ENCODE data around the gene SDF4.

The SDF4 gene

GRCh38 chr1:1185101-1185765, 46.6 kb downstream of the SDF4 start:
- no peaks in the 10 kb centered on the region for H3K27me3 ChIP-seq (ENCODE audit: control insufficient read depth, insufficient read depth, low read length, poor library complexity, severe bottlenecking)
- 88 to 89% methylated on average over 31 of the region's 31 CpGs for WGBS, 2 experiments
- H3K4me1 ChIP-seq (ENCODE audit: control insufficient read depth, insufficient read depth, low read length), result peaks cover 4% of the 10 kb centered on the region
- no peak overlapping the region for H3K27ac ChIP-seq (ENCODE audit: insufficient read depth, low read depth, low read length, poor library complexity, severe bottlenecking)
- H3K9me3 ChIP-seq (ENCODE audit: control insufficient read depth, low read length), result no peaks in the 10 kb centered on the region
- H3K4me3 ChIP-seq (ENCODE audit: insufficient read depth, low read depth, low read length), result no peak overlapping the region
- no peaks in the 10 kb centered on the region for H3K36me3 ChIP-seq (ENCODE audit: control insufficient read depth, insufficient read depth, low read length)

- Histone ChIP-seq H3K27me3 (ENCODE audit: control insufficient read depth, insufficient read depth, low read length, poor library complexity, severe bottlenecking) (no peaks in the 10 kb centered on the region), H3K9me3 (ENCODE audit: control insufficient read depth, low read length) (no peaks in the 10 kb centered on the region), H3K27ac (ENCODE audit: insufficient read depth, low read depth, low read length, poor library complexity, severe bottlenecking) (no peak overlapping the region), H3K4me3 (ENCODE audit: insufficient read depth, low read depth, low read length) (no peak overlapping the region), H3K36me3 (ENCODE audit: control insufficient read depth, insufficient read depth, low read length) (no peaks in the 10 kb centered on the region), H3K4me1 (ENCODE audit: control insufficient read depth, insufficient read depth, low read length) (peaks cover 4% of the 10 kb centered on the region)
- 94% methylated on average over 30 of the region's 33 CpGs for WGBS, 2 experiments
Measured at GRCh38 chr1:1183833-1184775, 47.7 kb downstream of the SDF4 start.

- no peaks in the 10 kb centered on the region for H3K36me3 ChIP-seq (ENCODE audit: control insufficient read depth, insufficient read depth, low read length)
- no peaks in the 10 kb centered on the region for H3K9me3 ChIP-seq (ENCODE audit: control insufficient read depth, low read length)
- H3K27ac ChIP-seq (ENCODE audit: insufficient read depth, low read depth, low read length, poor library complexity, severe bottlenecking), result no peak overlapping the region
- no peaks in the 10 kb centered on the region for H3K27me3 ChIP-seq (ENCODE audit: control insufficient read depth, insufficient read depth, low read length, poor library complexity, severe bottlenecking)
- peaks cover 4% of the 10 kb centered on the region for H3K4me1 ChIP-seq (ENCODE audit: control insufficient read depth, insufficient read depth, low read length)
- no peak overlapping the region for H3K4me3 ChIP-seq (ENCODE audit: insufficient read depth, low read depth, low read length)
- WGBS, 2 experiments, result 91% methylated on average over 21 of the region's 21 CpGs
Measured at GRCh38 chr1:1183221-1183747, 48.5 kb downstream of the SDF4 start.

GRCh38 chr1:1182491-1183220, 49.1 kb downstream of the SDF4 start:
- WGBS, 2 experiments, result 89 to 91% methylated on average over 39 of the region's 39 CpGs
- Histone ChIP-seq H3K27me3 (ENCODE audit: control insufficient read depth, insufficient read depth, low read length, poor library complexity, severe bottlenecking) (no peaks in the 10 kb centered on the region), H3K9me3 (ENCODE audit: control insufficient read depth, low read length) (no peaks in the 10 kb centered on the region), H3K4me1 (ENCODE audit: control insufficient read depth, insufficient read depth, low read length) (peaks cover 4% of the 10 kb centered on the region), H3K36me3 (ENCODE audit: control insufficient read depth, insufficient read depth, low read length) (no peaks in the 10 kb centered on the region), H3K4me3 (ENCODE audit: insufficient read depth, low read depth, low read length) (no peak overlapping the region), H3K27ac (ENCODE audit: insufficient read depth, low read depth, low read length, poor library complexity, severe bottlenecking) (no peak overlapping the region)

- H3K36me3 ChIP-seq (ENCODE audit: control insufficient read depth, insufficient read depth, low read length), result no peaks in the 10 kb centered on the region
- WGBS, 2 experiments, result 90 to 92% methylated on average over 21 of the region's 21 CpGs
- H3K27me3 ChIP-seq (ENCODE audit: control insufficient read depth, insufficient read depth, low read length, poor library complexity, severe bottlenecking), result no peaks in the 10 kb centered on the region
- no peak overlapping the region for H3K27ac ChIP-seq (ENCODE audit: insufficient read depth, low read depth, low read length, poor library complexity, severe bottlenecking)
- H3K4me1 ChIP-seq (ENCODE audit: control insufficient read depth, insufficient read depth, low read length), result peaks cover 4% of the 10 kb centered on the region
- no peak overlapping the region for H3K4me3 ChIP-seq (ENCODE audit: insufficient read depth, low read depth, low read length)
- H3K9me3 ChIP-seq (ENCODE audit: control insufficient read depth, low read length), result no peaks in the 10 kb centered on the region
Measured at GRCh38 chr1:1181938-1182410, 49.8 kb downstream of the SDF4 start.

GRCh38 chr1:1181129-1181937, 50.5 kb downstream of the SDF4 start:
- H3K4me3 ChIP-seq (ENCODE audit: insufficient read depth, low read depth, low read length), result no peak overlapping the region
- peaks cover 4% of the 10 kb centered on the region for H3K4me1 ChIP-seq (ENCODE audit: control insufficient read depth, insufficient read depth, low read length)
- no peaks in the 10 kb centered on the region for H3K9me3 ChIP-seq (ENCODE audit: control insufficient read depth, low read length)
- 91 to 94% methylated on average over 26 of the region's 26 CpGs for WGBS, 2 experiments
- H3K27ac ChIP-seq (ENCODE audit: insufficient read depth, low read depth, low read length, poor library complexity, severe bottlenecking), result no peak overlapping the region
- H3K36me3 ChIP-seq (ENCODE audit: control insufficient read depth, insufficient read depth, low read length), result no peaks in the 10 kb centered on the region
- H3K27me3 ChIP-seq (ENCODE audit: control insufficient read depth, insufficient read depth, low read length, poor library complexity, severe bottlenecking), result peaks cover 6% of the 10 kb centered on the region

- Histone ChIP-seq H3K27me3 (ENCODE audit: control insufficient read depth, insufficient read depth, low read length, poor library complexity, severe bottlenecking) (peaks cover 16% of the 10 kb centered on the region), H3K27ac (ENCODE audit: insufficient read depth, low read depth, low read length, poor library complexity, severe bottlenecking) (no peak overlapping the region), H3K4me1 (ENCODE audit: control insufficient read depth, insufficient read depth, low read length) (peaks cover 4% of the 10 kb centered on the region), H3K9me3 (ENCODE audit: control insufficient read depth, low read length) (no peaks in the 10 kb centered on the region), H3K4me3 (ENCODE audit: insufficient read depth, low read depth, low read length) (no peak overlapping the region), H3K36me3 (ENCODE audit: control insufficient read depth, insufficient read depth, low read length) (no peaks in the 10 kb centered on the region)
- WGBS, 2 experiments, result 92% methylated on average over 51 of the region's 51 CpGs
Measured at GRCh38 chr1:1179983-1180861, 51.6 kb downstream of the SDF4 start.

GRCh38 chr1:1179346-1179982, 52.3 kb downstream of the SDF4 start:
- Histone ChIP-seq H3K4me3 (ENCODE audit: insufficient read depth, low read depth, low read length) (no peak overlapping the region), H3K27ac (ENCODE audit: insufficient read depth, low read depth, low read length, poor library complexity, severe bottlenecking) (no peak overlapping the region), H3K27me3 (ENCODE audit: control insufficient read depth, insufficient read depth, low read length, poor library complexity, severe bottlenecking) (peaks cover 21% of the 10 kb centered on the region), H3K4me1 (ENCODE audit: control insufficient read depth, insufficient read depth, low read length) (peaks cover 4% of the 10 kb centered on the region), H3K36me3 (ENCODE audit: control insufficient read depth, insufficient read depth, low read length) (no peaks in the 10 kb centered on the region), H3K9me3 (ENCODE audit: control insufficient read depth, low read length) (no peaks in the 10 kb centered on the region)
- WGBS, 2 experiments, result 87 to 90% methylated on average over 25 of the region's 25 CpGs
